GM23338 (cell line): ENCODE results near the gene TPST1.

Experiments
- CREB1 ChIP-seq: fragments of 250-450 bp; sonication (Bioruptor Pico); IDR thresholded peaks from 2 replicates; pipeline ENCODE4 v1.5.0; 2020; ENCODE audit warnings: low read depth, mild to moderate bottlenecking, moderate library complexity
- CTCF ChIP-seq, 2 experiments: fragments of 200-600 bp in 1 of 2; sonication (generic) in 1 of 2; conservative IDR thresholded peaks; 2 replicates each; pipeline versions ENCODE4 v1.5.1 to v1.6.1; 2016 to 2017; ENCODE audit warnings: antibody characterized with exemption in 2 of 2, low read depth in 2 of 2, mild to moderate bottlenecking in 2 of 2, moderate library complexity in 1 of 2
- EZH2 ChIP-seq: fragments of 200-600 bp; sonication (generic); IDR thresholded peaks from one replicate; pipeline ENCODE4 v1.8.0; 2017; ENCODE audit warnings: antibody characterized with exemption, mild to moderate bottlenecking, low read depth; ENCODE audit not compliant: unreplicated experiment
- EZH2phosphoT487 ChIP-seq: fragments of 200-600 bp; sonication (generic); IDR thresholded peaks from one replicate; pipeline ENCODE4 v1.8.1; 2018; ENCODE audit warnings: antibody characterized with exemption; ENCODE audit not compliant: unreplicated experiment
- JUNB ChIP-seq: IDR thresholded peaks from one replicate; pipeline ENCODE4 v1.6.1; 2016; ENCODE audit warnings: antibody characterized with exemption; ENCODE audit not compliant: unreplicated experiment
- POLR2AphosphoS5 ChIP-seq: IDR thresholded peaks from 2 replicates; pipeline ENCODE4 v1.6.1; 2016; ENCODE audit warnings: antibody characterized with exemption, low read depth
- REST ChIP-seq: IDR thresholded peaks from one replicate; pipeline ENCODE4 v1.6.1; 2018; ENCODE audit warnings: antibody characterized with exemption; ENCODE audit not compliant: unreplicated experiment
- STAT1 ChIP-seq: IDR thresholded peaks from one replicate; pipeline ENCODE4 v1.6.1; 2016; ENCODE audit warnings: antibody characterized with exemption; ENCODE audit not compliant: unreplicated experiment
- ZNF331 ChIP-seq: fragments of 250-450 bp; sonication (Bioruptor Pico); IDR thresholded peaks from 2 replicates; pipeline ENCODE4 v1.5.0; 2020; ENCODE audit warnings: low read depth, mild to moderate bottlenecking, moderate library complexity

DNA sequence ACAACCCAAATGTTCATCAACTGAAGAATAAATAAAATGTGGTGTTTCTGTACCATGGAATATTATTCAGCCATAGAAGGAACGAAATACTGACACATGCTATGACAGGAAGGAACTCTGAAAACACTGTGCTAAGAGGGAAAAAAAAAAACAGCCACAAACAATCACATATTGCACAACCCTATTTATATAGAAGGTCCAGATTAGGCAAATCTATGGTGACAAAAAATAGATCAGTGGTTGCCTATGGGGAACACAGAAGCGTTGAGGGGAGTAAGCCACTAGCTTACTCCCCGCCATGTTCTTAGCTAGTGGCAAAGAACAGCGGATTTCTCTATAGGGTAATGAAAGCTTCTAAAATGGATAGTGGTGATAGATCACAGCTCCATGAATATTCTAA lies 198.4 kb downstream of the TPST1 start:
- TF ChIP-seq CREB1: no peak
- no peak for TF ChIP-seq JUNB
- no peak for TF ChIP-seq EZH2phosphoT487
- no peak for TF ChIP-seq CTCF (conservative IDR thresholded peaks at IDR 0.05; ENCODE audit: low read depth in 2 of 2)
- TF ChIP-seq POLR2AphosphoS5: no peak
- TF ChIP-seq STAT1: no peak
- no peak for TF ChIP-seq REST
- TF ChIP-seq EZH2: no peak
- no peak for TF ChIP-seq ZNF331 (CRISPR knock-in tag)
